GM20000 (cell line): ENCODE measurements around the gene RHOH.

Experiments
- DNase-seq: peaks from one replicate; pipeline ENCODE4 v3.0.0; 2012; ENCODE audit warnings: low spot score
- CTCF ChIP-seq: IDR thresholded peaks from 2 replicates; pipeline ENCODE4 v1.5.1; 2012; ENCODE audit warnings: mild to moderate bottlenecking, control low read depth; ENCODE audit errors: extremely low read depth, missing control alignments

Gene RHOH

DNA sequence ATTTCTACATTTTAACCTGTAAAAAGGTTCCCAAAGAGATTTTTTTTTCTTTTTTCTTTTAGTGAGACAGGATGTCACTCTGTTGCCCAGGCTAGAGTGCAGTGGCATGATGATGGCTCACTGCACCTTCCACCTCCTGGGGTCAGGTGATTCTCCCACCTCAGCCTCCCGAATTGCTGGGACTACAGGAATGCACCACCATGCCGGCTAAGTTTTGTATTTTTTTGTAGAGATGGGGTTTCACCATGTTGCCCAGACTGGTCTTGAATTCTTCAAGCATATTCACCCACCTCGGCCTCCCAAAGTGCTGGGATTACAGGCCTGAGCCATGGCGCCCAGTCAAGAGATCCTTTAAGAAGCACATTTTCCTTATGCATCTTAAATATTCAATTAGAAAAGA lies 12.6 kb downstream of the RHOH start:
- TF ChIP-seq CTCF, result no peak
- DNase-seq, result no peak

DNA sequence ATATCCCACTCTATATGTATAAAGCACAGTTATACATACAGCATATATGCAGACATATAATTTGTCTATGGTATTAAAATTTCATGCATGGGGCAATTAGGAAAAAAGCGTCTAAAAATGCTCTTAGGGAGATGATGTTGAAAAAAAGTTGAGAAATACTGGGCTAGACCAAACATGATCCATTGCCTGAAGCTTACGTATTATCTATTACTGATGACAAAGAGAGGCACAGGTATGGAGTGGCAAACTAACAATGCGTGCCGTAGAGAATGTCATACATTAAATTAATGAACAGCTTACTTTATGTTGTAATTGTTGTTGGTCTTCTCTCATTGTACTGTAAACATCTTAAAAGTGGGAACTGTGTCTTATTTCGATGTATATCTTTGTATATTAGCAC lies 13.9 kb downstream of the RHOH start:
- no peak for DNase-seq
- no peak for TF ChIP-seq CTCF

DNA sequence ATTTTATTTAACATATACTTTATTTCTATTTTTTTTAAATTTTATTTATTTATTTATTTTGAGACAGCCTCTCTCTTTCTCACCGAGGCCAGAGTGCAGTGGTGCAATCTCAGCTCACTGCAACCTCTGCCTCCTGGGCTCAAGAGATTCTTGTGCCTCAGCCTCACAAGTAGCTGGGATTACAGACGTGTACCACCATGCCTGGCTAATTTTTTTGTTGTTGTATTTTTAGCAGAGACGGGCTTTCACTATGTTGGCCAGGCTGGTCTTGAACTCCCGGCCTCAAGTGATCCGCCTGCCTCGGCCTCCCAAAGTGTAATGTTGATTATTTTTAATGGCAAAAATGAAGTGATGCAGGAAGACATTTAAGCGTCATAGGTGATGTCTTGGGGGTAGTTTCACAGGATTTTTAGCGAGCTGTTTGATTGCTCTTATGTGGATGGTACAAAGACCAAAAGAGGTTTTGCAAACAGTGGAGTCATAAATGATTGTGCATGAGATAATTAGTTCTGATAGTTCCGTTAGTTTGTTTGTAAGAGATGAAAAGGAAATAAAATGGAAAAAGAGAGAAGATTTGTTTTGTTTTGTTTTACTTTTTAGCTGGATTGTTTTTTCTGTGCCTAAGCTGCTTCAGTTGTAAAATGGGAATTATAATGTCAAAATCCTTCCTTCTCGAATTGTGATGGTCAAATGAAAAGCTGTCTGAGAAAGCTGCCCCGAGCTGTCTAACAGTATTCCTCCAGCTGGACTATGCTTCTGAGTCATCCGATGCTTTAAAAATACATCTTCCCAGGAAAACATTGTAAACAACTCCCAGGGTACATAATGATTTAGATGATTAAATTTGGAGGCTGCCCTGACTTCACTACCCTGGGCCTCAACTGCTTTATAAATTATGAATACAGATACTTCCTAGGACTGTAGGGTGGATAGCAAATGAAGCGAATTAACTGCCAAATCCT lies 14.7 kb downstream of the RHOH start:
- TF ChIP-seq CTCF, result no peak
- DNase-seq, result no peak

DNA sequence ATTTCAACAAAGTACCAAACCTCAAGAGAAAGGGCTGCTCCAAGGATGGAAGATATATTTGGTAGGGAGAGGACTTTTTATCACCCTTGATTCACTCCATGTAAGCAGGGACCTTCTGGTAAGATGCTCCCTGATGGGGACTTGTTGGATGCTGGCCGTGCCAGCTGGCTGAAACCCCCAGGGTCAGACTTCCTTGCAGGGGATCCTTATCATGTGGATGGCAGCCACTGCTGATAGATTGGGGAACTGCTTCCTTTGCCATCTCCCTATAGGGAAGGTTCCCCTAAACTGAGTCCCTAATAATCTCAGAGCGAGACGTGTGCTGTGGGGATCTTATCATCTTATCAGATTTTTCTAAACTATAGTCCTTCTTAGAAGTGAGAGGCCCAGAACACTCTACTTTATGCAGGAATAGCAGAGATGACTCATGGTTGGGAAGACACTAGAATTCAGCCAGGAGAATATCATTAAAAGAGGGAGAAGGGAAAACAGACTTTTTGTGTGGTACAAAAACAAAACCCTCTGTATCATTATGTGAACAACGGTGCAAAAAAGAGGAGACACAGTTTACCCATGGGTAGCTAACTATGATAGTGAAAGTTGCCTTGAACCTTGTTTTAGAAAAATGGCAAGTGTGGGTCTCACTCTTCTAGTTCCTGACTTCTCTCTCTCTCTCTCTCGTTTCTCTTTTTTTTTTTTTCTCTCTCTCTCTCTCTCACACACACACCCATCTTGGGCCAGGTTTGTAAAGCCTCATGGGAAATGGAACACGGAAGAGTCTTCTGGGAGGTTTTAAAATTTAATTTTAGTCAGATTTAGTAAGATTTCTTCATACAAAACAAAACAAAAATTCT lies 16.1 kb downstream of the RHOH start:
- DNase-seq, result no peak
- TF ChIP-seq CTCF, result no peak

DNA sequence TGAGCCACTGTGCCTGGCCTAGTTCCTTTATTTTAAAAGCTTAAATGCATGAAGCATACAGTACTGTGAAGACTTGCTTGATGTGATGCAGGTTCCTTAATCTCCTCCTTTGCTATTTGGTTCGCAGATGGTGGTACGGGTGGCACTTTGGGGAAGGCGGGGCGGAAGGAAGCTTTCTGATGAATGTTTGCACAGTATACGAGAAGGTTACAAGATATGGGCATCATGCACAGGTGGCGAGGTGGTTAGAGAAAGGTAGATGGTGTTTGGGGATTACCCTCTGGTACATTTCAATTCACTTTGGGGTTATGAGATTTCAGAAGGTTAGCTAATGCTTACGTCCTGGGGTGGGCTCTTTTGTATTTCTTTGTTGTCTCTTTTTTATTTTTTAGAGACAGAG lies 17.2 kb downstream of the RHOH start:
- no peak for TF ChIP-seq CTCF
- DNase-seq, result no peak

DNA sequence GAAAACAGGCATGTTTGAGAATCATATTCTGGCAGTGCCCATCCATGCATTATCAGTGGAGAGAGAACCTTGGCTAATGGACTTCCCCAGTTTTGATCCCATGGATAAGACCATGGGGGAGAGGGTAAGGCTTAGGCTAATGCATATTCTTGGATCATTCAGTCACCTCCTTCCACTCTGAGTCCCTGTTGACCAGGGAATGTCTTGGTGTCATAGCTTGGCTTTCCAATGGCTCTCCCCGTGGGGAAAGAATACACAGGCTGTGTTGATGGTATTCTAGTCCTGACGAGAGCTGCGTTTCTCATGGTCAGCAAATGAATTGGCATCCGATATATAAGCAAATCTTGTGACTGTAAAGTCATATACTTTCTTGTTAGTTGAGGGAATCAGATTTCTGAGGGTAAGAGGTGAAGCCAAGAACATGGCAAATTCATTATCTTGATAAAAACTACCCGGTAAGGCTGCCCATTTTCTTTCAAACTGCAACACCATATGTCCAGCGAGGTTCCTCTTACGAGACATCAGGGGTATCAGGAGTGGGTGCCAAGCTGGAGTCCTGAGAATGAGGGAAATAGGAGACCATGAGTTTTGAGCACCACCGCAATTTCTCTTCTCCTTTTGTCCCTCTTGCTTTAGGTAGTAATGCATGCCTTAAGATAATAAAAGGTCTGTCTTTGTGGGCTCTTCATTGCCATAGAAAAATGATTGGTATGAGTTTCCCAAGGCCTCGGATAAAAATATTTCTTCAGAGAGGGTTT lies 18.0 kb downstream of the RHOH start:
- DNase-seq, result no peak
- TF ChIP-seq CTCF, result no peak
